Right atrium auricular region (tissue), 2 donors: Measurements from ENCODE around the gene ABHD6. TPM values are rescaled to one million over a fixed set of nuclear protein-coding genes. Genes with fewer than 3 reads are reported as not detected.

Experiments used
- DNase-seq: peaks from one replicate; pipeline ENCODE4 v3.0.0-alpha.2; 2019; ENCODE audit warnings: low spot score
- H3K27ac ChIP-seq, 2 donors: fragments of 200-600 bp; sonication (generic); 1 replicate in 1 of 2; 2 replicates in 1 of 2; pipeline ENCODE4 v1.5.1; 2016 to 2019
- H3K27me3 ChIP-seq, 2 donors: fragments of 200-600 bp; sonication (generic); one replicate each; pipeline versions ENCODE4 v1.5.1 to v1.6.0; 2017 to 2019
- H3K36me3 ChIP-seq: fragments of 200-600 bp; sonication (generic); one replicate; pipeline ENCODE4 v1.5.1; 2016
- H3K4me1 ChIP-seq, 2 donors: fragments of 200-600 bp; sonication (generic); one replicate each; pipeline versions ENCODE4 v1.5.1 to v1.6.0; 2017 to 2019
- H3K4me3 ChIP-seq, 2 donors: fragments of 200-600 bp; sonication (generic); 1 replicate in 1 of 2; 2 replicates in 1 of 2; pipeline ENCODE4 v1.5.1; 2017 to 2019; ENCODE audit warnings: mild to moderate bottlenecking in 1 of 2, moderate library complexity in 1 of 2
- H3K9me3 ChIP-seq, 2 donors: fragments of 200-600 bp; sonication (generic); one replicate each; pipeline ENCODE4 v1.5.1; 2019
- CTCF ChIP-seq, 2 donors: fragments of 200-600 bp; sonication (generic); IDR thresholded peaks; one replicate each; pipeline ENCODE4 v1.5.1; 2019; ENCODE audit warnings: antibody characterized with exemption in 2 of 2
- total RNA-seq, 2 donors: library from RNA; depleted of rRNA; stranded (reverse); fragments of >200 nt; gene quantifications; one replicate each; pipeline ENCODE4 v1.1.0, GENCODE V29; 2016

The ABHD6 gene
- total RNA-seq, 2 donors from 2014 or later = 11.3 to 13.8 TPM

- H3K27ac ChIP-seq = no peak overlapping the region
- no peaks in the 10 kb centered on the region for H3K27me3 ChIP-seq
- DNase-seq = no peak
- H3K4me1 ChIP-seq = peaks cover 0 to 13% of the 10 kb centered on the region in 2 donors
- H3K4me3 ChIP-seq = no peak overlapping the region
- TF ChIP-seq CTCF (IDR thresholded peaks at IDR 0.05) = no peak
- H3K9me3 ChIP-seq = no peaks in the 10 kb centered on the region
- H3K36me3 ChIP-seq = no peaks in the 10 kb centered on the region
Measured at GRCh38 chr3:58190882-58191281, 46.7 kb upstream of the ABHD6 start.

GRCh38 chr3:58191361-58191991, 46.1 kb upstream of the ABHD6 start:
- no peak overlapping the region for H3K4me3 ChIP-seq
- no peaks in the 10 kb centered on the region for H3K9me3 ChIP-seq
- no peaks in the 10 kb centered on the region for H3K36me3 ChIP-seq
- no peak for TF ChIP-seq CTCF (IDR thresholded peaks at IDR 0.05)
- no peaks in the 10 kb centered on the region for H3K27me3 ChIP-seq
- no peak for DNase-seq
- peaks cover 0 to 13% of the 10 kb centered on the region in 2 donors for H3K4me1 ChIP-seq
- no peak overlapping the region for H3K27ac ChIP-seq

GRCh38 chr3:58192069-58192468, 45.5 kb upstream of the ABHD6 start:
- no peaks in the 10 kb centered on the region for H3K36me3 ChIP-seq
- no peak overlapping the region for H3K4me3 ChIP-seq
- H3K27ac ChIP-seq = no peak overlapping the region
- peaks cover 0 to 13% of the 10 kb centered on the region in 2 donors for H3K4me1 ChIP-seq
- DNase-seq = no peak
- TF ChIP-seq CTCF (IDR thresholded peaks at IDR 0.05) = no peak
- no peaks in the 10 kb centered on the region for H3K27me3 ChIP-seq
- H3K9me3 ChIP-seq = no peaks in the 10 kb centered on the region

- TF ChIP-seq CTCF (IDR thresholded peaks at IDR 0.05) = no peak
- DNase-seq = no peak
- Histone ChIP-seq H3K9me3 (no peaks in the 10 kb centered on the region), H3K27ac (no peak overlapping the region), H3K4me1 (peaks cover 0 to 9% of the 10 kb centered on the region in 2 donors), H3K4me3 (no peak overlapping the region), H3K36me3 (no peaks in the 10 kb centered on the region), H3K27me3 (no peaks in the 10 kb centered on the region)
Measured at GRCh38 chr3:58193682-58194407, 43.7 kb upstream of the ABHD6 start.

- H3K9me3 ChIP-seq = no peaks in the 10 kb centered on the region
- TF ChIP-seq CTCF (IDR thresholded peaks at IDR 0.05) = no peak
- no peaks in the 10 kb centered on the region for H3K36me3 ChIP-seq
- no peaks in the 10 kb centered on the region for H3K27me3 ChIP-seq
- H3K27ac ChIP-seq = peak overlapping the region; percentile 43 to 48
- peaks cover 0 to 19% of the 10 kb centered on the region in 2 donors for H3K4me1 ChIP-seq
- no peak for DNase-seq
- H3K4me3 ChIP-seq = no peak overlapping the region
Measured at GRCh38 chr3:58197588-58197987, 40.0 kb upstream of the ABHD6 start.
